A673 (cell line): ENCODE data around the gene YBX2.

Experiments
- CTCF ChIP-seq: fragments of 300-800, 200-600 bp; sonication (generic); conservative IDR thresholded peaks from 2 replicates; pipeline ENCODE4 v1.5.1; 2017; ENCODE audit warnings: low read depth, mild to moderate bottlenecking, antibody characterized with exemption, low read length, moderate library complexity, mixed read lengths
- EZH2 ChIP-seq: fragments of 200-600 bp; sonication (generic); IDR thresholded peaks from 2 replicates; pipeline ENCODE4 v1.6.1; 2017; ENCODE audit warnings: borderline replicate concordance, low read depth, mild to moderate bottlenecking, mixed read lengths, antibody characterized with exemption, low read length; ENCODE audit not compliant: poor library complexity, severe bottlenecking

GRCh38 chr17:7312432-7313087, 18.1 kb upstream of the YBX2 start:
- no peak for TF ChIP-seq EZH2
- no peak for TF ChIP-seq CTCF
